ENCODE data around the gene ART4. TPM values are rescaled to one million over a fixed set of nuclear protein-coding genes. Genes with fewer than 3 reads are reported as not detected.

ART4 gene
- total RNA-seq, 1 experiment from 2014 or later = not detected

- RAD21 ChIA-PET (ENCODE audit: low non-redundant PET in 1 of 2, low total read pairs in 2 of 2, uncharacterized antibody in 2 of 2, unreplicated experiment in 2 of 2) = no interaction called here
- Histone ChIP-seq H3K9me2 (ENCODE audit: insufficient read depth) (no peaks in the 10 kb centered on the region), H3K79me2 (ENCODE audit: insufficient read depth, low read length) (no peaks in the 10 kb centered on the region), H3K9ac (ENCODE audit: low read length) (no peak overlapping the region), H3K36me3 (ENCODE audit: control insufficient read depth in 1 of 2, insufficient read depth in 2 of 2, low read length in 2 of 2) (no peaks in the 10 kb centered on the region), H4K20me1 (ENCODE audit: insufficient read depth) (no peaks in the 10 kb centered on the region), H3K4me3 (replicated peaks in 1 of 2; ENCODE audit: low read depth in 1 of 2, low read length in 2 of 2) (no peak overlapping the region), H3K4me1 (ENCODE audit: control insufficient read depth in 1 of 2, insufficient read depth in 2 of 2, low read length in 2 of 2) (no peaks in the 10 kb centered on the region), H3K4me2 (ENCODE audit: low read length) (no peak overlapping the region), H3K9me3 (ENCODE audit: control insufficient read depth in 1 of 2, insufficient read depth in 1 of 2, low read depth in 1 of 2, low read length in 2 of 2) (no peaks in the 10 kb centered on the region), H3K27ac (ENCODE audit: low read depth, low read length) (no peak overlapping the region), H2AFZ (ENCODE audit: low read depth, low read length, poor library complexity, severe bottlenecking) (no peak overlapping the region), H3K27me3 (ENCODE audit: insufficient read depth, low read length) (no peaks in the 10 kb centered on the region)
- POLR2A ChIA-PET = no interaction called here
- no peak for TF ChIP-seq SIN3A (IDR thresholded peaks at IDR 0.05; ENCODE audit: low read depth)
- TF ChIP-seq ZBTB33 (IDR thresholded peaks at IDR 0.05; ENCODE audit: extremely low read depth, insufficient replicate concordance, low read length) = no peak
- TF ChIP-seq SRF (IDR thresholded peaks at IDR 0.05; ENCODE audit: low read depth) = no peak
- no peak for TF ChIP-seq EGR1 (IDR thresholded peaks at IDR 0.05; ENCODE audit: low read depth)
- TF ChIP-seq CEBPB (IDR thresholded peaks at IDR 0.05; ENCODE audit: low read depth) = no peak
- TF ChIP-seq, protein P1, sequence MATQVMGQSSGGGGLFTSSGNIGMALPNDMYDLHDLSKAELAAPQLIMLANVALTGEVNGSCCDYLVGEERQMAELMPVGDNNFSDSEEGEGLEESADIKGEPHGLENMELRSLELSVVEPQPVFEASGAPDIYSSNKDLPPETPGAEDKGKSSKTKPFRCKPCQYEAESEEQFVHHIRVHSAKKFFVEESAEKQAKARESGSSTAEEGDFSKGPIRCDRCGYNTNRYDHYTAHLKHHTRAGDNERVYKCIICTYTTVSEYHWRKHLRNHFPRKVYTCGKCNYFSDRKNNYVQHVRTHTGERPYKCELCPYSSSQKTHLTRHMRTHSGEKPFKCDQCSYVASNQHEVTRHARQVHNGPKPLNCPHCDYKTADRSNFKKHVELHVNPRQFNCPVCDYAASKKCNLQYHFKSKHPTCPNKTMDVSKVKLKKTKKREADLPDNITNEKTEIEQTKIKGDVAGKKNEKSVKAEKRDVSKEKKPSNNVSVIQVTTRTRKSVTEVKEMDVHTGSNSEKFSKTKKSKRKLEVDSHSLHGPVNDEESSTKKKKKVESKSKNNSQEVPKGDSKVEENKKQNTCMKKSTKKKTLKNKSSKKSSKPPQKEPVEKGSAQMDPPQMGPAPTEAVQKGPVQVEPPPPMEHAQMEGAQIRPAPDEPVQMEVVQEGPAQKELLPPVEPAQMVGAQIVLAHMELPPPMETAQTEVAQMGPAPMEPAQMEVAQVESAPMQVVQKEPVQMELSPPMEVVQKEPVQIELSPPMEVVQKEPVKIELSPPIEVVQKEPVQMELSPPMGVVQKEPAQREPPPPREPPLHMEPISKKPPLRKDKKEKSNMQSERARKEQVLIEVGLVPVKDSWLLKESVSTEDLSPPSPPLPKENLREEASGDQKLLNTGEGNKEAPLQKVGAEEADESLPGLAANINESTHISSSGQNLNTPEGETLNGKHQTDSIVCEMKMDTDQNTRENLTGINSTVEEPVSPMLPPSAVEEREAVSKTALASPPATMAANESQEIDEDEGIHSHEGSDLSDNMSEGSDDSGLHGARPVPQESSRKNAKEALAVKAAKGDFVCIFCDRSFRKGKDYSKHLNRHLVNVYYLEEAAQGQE (IDR thresholded peaks at IDR 0.05; ENCODE audit: low read depth) = no peak
- no peak for TF ChIP-seq POLR2A (IDR thresholded peaks at IDR 0.05; ENCODE audit: borderline replicate concordance, extremely low read depth, insufficient read depth, insufficient read length)
- ATAC-seq (no peak), DNase-seq (ENCODE audit: low read depth, low spot score) (no peak)
- CTCF ChIA-PET = no interaction called here
- no TSS peak for BruUV-seq (replicated peaks)
- intact Hi-C loops (cut with micrococcal nuclease) = no loop called here
Measured at GRCh38 chr12:14853961-14854360, 10.6 kb upstream of the ART4 start.
